ENCODE data around the gene TMEM151B.

TMEM151B gene

GRCh38 chr6:44275271-44275748 lies 5.1 kb downstream of the TMEM151B start:
- H3K4me2 ChIP-seq = no peak overlapping the region
- no peaks in the 10 kb centered on the region for H3K9me3 ChIP-seq (replicated peaks in 1 of 11)
- H3K4me3 ChIP-seq = no peak overlapping the region
- H3K36me3 ChIP-seq = no peaks in the 10 kb centered on the region
- peaks cover 0 to 49% (median 7%) of the 10 kb centered on the region in 11 experiments; a peak in 8 of 22 replicates for H4K20me1 ChIP-seq
- no peak for TF ChIP-seq Cebpa-rat (IDR thresholded peaks at IDR 0.05)
- H3K27ac ChIP-seq = no peak overlapping the region
- peaks cover 43 to 70% (median 54%) of the 10 kb centered on the region in 11 experiments for H3K27me3 ChIP-seq
- H3K4me1 ChIP-seq = peaks cover 0 to 26% (median 10%) of the 10 kb centered on the region in 10 experiments; a peak in 15 of 20 replicates
- H3K9ac ChIP-seq = no peak overlapping the region

DNA sequence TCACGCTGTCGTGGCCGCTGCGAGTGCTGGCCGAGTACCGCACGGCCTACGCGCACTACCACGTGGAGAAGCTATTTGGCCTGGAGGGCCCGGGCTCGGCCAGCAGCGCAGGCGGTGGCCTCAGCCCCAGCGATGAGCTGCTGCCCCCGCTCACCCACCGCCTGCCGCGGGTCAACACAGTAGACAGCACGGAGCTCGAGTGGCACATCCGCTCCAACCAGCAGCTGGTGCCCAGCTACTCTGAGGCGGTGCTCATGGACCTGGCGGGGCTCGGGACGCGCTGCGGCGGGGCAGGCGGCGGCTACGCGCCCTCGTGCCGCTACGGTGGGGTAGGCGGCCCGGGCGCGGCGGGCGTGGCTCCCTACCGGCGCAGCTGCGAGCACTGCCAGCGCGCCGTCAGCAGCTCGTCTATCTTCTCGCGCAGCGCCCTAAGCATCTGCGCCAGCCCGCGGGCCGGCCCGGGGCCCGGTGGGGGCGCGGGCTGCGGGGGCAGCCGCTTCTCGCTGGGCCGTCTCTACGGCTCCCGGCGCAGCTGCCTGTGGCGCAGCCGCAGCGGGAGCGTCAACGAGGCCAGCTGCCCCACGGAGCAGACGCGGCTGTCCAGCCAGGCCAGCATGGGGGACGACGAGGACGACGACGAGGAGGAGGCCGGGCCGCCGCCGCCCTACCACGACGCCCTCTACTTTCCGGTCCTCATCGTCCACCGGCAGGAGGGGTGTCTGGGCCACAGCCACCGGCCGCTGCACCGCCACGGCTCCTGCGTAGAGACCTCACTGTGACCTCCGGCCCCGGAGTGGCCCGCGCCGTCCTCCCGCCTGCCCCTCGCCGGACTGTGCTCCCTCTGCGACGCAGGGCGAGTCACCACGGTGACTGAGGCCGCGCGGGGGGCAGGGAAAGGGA lies 5.7 kb downstream of the TMEM151B start:
- Histone ChIP-seq H3K4me1 (peaks cover 0 to 26% (median 10%) of the 10 kb centered on the region in 10 experiments; a peak in 15 of 20 replicates), H4K20me1 (peaks cover 0 to 48% (median 7%) of the 10 kb centered on the region in 11 experiments; a peak in 8 of 22 replicates), H3K4me3 (no peak overlapping the region), H3K9ac (no peak overlapping the region), H3K9me3 (replicated peaks in 1 of 11) (no peaks in the 10 kb centered on the region), H3K27ac (no peak overlapping the region), H3K27me3 (peaks cover 37 to 63% (median 47%) of the 10 kb centered on the region in 11 experiments), H3K36me3 (no peaks in the 10 kb centered on the region), H3K4me2 (no peak overlapping the region)
- no peak for TF ChIP-seq Cebpa-rat (IDR thresholded peaks at IDR 0.05)

- Histone ChIP-seq H3K36me3 (no peaks in the 10 kb centered on the region), H4K20me1 (peaks cover 0 to 39% (median 0%) of the 10 kb centered on the region in 11 experiments; a peak in 7 of 22 replicates), H3K9ac (no peak overlapping the region), H3K9me3 (replicated peaks in 1 of 11) (no peaks in the 10 kb centered on the region), H3K4me3 (no peak overlapping the region), H3K27ac (no peak overlapping the region), H3K4me2 (no peak overlapping the region), H3K4me1 (peaks cover 0 to 23% (median 10%) of the 10 kb centered on the region in 10 experiments; a peak in 15 of 20 replicates), H3K27me3 (peaks cover 27 to 54% (median 38%) of the 10 kb centered on the region in 11 experiments)
- no peak for TF ChIP-seq Cebpa-rat (IDR thresholded peaks at IDR 0.05)
Observed at GRCh38 chr6:44276667-44277640, 6.7 kb downstream of the TMEM151B start.

DNA sequence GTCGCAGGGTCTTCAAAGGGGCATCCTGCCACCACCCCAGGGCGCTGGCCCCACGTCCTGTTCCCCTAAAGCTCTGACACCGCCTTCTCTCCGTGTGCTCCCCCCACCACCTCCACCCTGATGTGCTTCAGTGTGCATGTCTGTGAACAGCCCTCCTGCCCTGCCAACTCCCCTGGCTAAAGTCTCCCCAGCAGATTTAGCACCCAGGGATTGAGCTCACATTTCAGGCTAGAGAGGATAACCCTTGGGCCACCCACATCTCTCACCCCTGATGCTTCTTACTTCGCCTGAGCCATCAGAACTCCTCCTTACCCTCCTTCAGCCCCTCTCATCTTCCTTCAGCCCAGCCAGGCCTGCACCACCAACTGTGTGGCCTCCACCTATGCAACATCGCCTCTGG lies 7.5 kb downstream of the TMEM151B start:
- Histone ChIP-seq H3K27me3 (peaks cover 19 to 52% (median 30%) of the 10 kb centered on the region in 11 experiments), H3K4me1 (peaks cover 0 to 23% (median 10%) of the 10 kb centered on the region in 10 experiments; a peak in 15 of 20 replicates), H3K4me2 (no peak overlapping the region; a peak in 1 of 22 replicates), H3K4me3 (no peak overlapping the region), H3K9me3 (replicated peaks in 1 of 11) (no peaks in the 10 kb centered on the region), H4K20me1 (peaks cover 0 to 31% (median 0%) of the 10 kb centered on the region in 11 experiments; a peak in 4 of 22 replicates), H3K9ac (no peak overlapping the region), H3K36me3 (no peaks in the 10 kb centered on the region), H3K27ac (no peak overlapping the region)
- TF ChIP-seq Cebpa-rat (IDR thresholded peaks at IDR 0.05) = no peak

DNA sequence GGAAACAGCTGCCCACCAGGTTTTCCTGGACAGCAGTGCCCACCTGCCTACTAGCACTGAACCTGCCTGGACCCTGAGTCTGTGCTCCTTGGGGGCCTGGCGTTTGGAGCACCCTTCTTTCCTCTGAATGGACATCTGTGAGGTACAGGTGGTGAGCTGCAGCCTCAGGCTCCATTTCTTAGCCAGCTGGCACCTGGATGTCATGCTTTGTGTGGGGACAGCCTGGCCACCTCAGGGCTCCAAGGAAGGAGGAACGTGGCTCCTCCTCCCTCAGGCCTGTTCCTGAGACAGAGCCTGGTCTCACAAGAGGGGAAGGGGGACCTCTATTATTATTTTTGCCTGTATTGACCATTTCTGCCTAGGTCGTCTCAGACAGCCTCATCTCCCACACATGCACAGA lies 8.1 kb downstream of the TMEM151B start:
- Histone ChIP-seq H3K4me1 (peaks cover 0 to 23% (median 10%) of the 10 kb centered on the region in 10 experiments; a peak in 15 of 20 replicates), H3K36me3 (no peaks in the 10 kb centered on the region), H4K20me1 (peaks cover 0 to 25% (median 0%) of the 10 kb centered on the region in 11 experiments; a peak in 3 of 22 replicates), H3K4me3 (no peak overlapping the region), H3K9ac (no peak overlapping the region), H3K27me3 (peaks cover 16 to 50% (median 27%) of the 10 kb centered on the region in 11 experiments; a peak in 21 of 22 replicates), H3K4me2 (peak overlapping the region in 3 of 11 experiments; percentile 60 to 76 (median 65); a peak in 6 of 22 replicates), H3K9me3 (replicated peaks in 1 of 11) (no peaks in the 10 kb centered on the region), H3K27ac (no peak overlapping the region)
- no peak for TF ChIP-seq Cebpa-rat (IDR thresholded peaks at IDR 0.05)

DNA sequence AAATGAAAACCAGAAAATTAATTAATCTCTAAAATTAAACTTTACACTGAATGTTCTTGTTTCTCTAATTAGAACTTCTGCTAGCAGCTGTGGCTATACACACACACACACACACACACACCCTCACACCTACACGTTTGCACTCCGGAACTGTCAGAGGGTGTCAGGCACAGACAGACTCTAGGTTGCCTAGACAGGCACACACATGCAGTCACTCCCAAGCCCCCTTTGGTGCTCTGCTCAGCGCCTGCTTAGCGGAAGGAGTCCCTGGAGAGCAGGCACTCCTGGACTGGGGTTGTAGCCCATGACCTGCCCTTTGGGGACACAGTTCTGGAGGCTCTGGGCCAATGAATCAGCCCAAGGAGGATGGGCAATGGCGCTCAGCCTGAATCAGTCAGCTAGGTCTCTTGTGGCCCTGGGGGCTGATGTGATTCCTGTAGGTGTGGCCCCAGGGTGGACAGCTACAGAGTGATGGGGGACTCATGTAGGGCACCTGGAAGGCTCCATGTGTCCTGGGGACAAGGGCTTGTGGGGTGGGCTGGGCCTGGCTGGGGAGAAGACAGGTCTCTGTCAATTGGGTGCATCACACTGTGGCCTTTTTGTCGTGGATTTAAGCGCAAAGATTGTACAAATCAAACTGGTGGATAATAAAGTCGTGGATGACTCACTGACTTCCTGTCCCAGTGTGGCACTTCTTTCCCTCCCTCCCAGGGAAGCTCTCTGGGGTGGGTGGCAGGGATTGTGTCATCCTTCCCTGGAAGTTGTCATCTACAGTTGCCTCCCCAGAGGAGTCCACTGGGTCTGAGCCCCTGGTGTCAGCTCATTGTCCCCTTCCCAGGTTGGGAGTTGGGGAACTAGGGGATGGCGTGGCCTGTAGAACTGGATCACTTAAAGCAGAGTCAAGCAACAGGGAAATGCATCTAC lies 8.8 kb downstream of the TMEM151B start:
- H3K36me3 ChIP-seq = no peaks in the 10 kb centered on the region
- peaks cover 15 to 52% (median 32%) of the 10 kb centered on the region in 11 experiments; a peak in 21 of 22 replicates for H3K27me3 ChIP-seq
- H3K4me3 ChIP-seq = no peak overlapping the region
- peaks cover 0 to 23% (median 0%) of the 10 kb centered on the region in 11 experiments; a peak in 3 of 22 replicates for H4K20me1 ChIP-seq
- no peak overlapping the region for H3K9ac ChIP-seq
- no peaks in the 10 kb centered on the region for H3K9me3 ChIP-seq (replicated peaks in 1 of 11)
- peak overlapping the region in 9 of 11 experiments; percentile 26 to 76 (median 60); a peak in 16 of 22 replicates for H3K4me2 ChIP-seq
- H3K27ac ChIP-seq = no peak overlapping the region
- peaks cover 0 to 26% (median 10%) of the 10 kb centered on the region in 10 experiments; a peak in 15 of 20 replicates for H3K4me1 ChIP-seq
- no peak for TF ChIP-seq Cebpa-rat (IDR thresholded peaks at IDR 0.05)

DNA sequence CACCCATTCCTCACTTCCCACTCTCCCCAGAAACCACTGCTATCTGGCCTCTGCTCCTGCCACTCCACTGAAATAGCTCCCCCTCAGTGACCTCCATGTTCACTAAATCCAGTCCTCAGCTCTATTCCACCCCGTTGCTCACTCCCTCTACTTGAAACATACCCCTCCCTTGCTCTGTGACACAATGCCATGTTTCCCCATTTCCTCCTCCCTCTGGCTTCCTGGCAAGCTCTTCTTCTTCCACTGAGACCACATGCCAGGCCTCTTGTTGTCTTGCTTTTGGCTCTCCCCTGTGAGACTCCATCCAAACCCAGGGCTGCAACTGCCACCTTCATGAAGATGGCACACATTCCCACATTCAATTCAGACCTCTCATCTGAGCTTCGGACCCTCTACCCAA lies 13.9 kb downstream of the TMEM151B start:
- Histone ChIP-seq H3K27me3 (peaks cover 3 to 30% (median 18%) of the 10 kb centered on the region in 11 experiments; a peak in 11 of 22 replicates), H3K4me3 (no peak overlapping the region), H3K9me3 (replicated peaks in 1 of 11) (no peaks in the 10 kb centered on the region), H4K20me1 (peaks cover 0 to 9% (median 0%) of the 10 kb centered on the region in 11 experiments; a peak in 2 of 22 replicates), H3K36me3 (no peaks in the 10 kb centered on the region), H3K4me2 (peak overlapping the region in 2 of 11 experiments; percentile 18 to 29; a peak in 2 of 22 replicates), H3K27ac (no peak overlapping the region), H3K4me1 (peaks cover 0 to 17% (median 6%) of the 10 kb centered on the region in 10 experiments; a peak in 14 of 20 replicates), H3K9ac (no peak overlapping the region)
- no peak for TF ChIP-seq Cebpa-rat (IDR thresholded peaks at IDR 0.05)

Measured in BLaER1 treated with 17β-estradiol and CSF1 and Interleukin-3, amounts not matched to agents 10 nM and 100 nM (cell line).